Fibroblast of upper back skin (primary cell): ENCODE measurements around the gene OSMR.
"Not testable (repeated sequence)": the region's sequence is repeated elsewhere in the genome, so short reads cannot be mapped to it uniquely, and the experiment has no call there.

Source experiments
- DNase-seq: peaks from one replicate; pipeline ENCODE4 v3.0.0-alpha.2; 2013

Gene OSMR

DNA sequence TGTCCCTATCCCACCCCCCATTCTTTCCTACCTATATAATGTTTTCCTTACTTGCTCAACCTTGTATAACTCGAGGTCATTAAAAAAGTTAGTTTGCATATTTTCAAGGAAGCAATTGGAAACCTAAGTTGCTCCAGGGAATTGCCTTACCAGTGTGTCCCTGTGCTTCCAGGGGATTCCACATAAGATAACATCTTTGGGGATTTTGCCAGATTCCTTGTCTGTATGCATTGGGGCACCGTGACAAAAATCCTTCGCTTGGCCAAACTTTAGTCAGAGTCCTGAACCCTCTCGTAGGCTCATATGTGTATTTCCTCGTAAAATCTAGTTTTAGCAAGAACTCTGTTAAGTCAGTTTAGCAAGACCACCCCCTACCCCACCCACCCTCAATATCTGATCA lies 14.7 kb upstream of the OSMR start:
- no peak for DNase-seq

DNA sequence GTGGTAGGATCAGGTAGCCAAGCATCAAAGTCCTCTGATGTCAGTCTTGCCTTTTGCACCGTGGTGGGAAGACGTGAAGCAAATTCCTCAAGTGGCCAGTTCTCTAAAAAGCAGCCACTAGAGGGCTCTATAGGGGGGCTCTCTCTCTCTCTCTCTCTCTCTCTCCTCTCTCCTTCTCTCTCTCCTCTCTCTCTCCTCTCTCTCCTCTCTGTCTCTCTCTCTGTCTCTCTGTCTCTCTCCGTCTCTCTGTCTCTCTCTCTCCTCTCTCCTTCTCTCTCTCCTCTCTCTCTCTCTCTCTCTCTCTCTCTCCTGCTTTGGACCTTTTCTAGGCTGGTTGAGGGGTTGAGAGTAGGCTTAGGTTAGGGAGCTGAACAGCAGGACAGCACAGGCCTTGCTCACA lies 13.9 kb upstream of the OSMR start:
- DNase-seq: peak; percentile 58

DNA sequence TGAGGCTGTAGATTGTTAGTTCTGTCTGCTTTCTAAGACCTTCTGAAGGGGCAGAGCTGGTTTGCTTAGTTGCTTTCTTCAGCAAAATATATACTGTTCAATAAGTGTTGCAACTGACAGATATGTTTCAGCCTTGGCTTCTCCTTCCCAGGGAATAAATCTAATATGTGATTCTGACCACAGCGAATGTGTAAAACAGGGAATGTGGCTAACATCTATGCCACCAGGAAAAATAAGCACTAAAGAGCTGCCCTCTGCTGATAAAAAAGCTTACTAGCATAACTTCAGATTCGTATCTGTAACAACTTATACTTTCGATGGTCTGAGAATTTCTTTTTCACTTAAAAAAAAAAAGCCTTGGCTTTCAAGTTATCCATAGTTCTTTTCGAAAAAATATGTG lies 13.0 kb upstream of the OSMR start:
- no peak for DNase-seq

DNA sequence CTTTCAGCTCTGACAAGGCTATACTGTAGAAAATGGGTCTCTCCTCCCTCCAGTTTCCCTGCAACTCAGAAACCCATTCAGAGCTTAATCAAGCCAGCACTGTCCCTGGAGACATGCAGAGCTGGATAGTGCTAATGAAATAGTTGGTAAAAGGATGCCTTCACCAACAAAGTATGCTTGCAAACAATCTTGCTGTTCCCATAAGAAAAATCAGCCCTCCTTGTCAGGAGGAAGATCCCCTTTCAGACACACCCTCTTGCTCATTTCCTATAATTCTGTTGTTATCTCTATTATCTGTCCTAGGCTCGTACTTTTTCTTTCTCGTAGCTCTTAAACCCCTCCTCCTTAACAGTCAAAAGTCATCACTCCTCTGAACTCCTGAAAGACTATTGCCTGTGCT lies 9.9 kb upstream of the OSMR start:
- peak; percentile 42 for DNase-seq

DNA sequence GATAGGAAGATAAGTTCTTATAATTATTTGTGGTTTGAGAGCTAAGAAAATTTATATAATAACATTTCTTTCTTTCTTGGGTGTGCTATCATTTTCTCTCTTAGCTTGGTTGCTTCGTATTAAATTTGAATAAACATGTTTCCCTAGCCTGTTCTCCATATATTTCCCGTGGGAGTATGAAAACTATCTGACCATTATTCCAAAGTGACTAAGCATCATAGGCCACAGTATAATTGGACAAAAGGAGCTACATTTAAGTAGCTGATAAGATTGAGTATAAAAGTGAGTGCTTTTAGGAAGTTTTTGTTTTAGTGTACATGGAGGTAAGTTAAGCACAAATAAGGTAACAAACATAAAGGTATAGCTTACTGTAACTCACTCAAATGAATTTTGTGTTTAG lies 8.4 kb upstream of the OSMR start:
- no peak for DNase-seq

DNA sequence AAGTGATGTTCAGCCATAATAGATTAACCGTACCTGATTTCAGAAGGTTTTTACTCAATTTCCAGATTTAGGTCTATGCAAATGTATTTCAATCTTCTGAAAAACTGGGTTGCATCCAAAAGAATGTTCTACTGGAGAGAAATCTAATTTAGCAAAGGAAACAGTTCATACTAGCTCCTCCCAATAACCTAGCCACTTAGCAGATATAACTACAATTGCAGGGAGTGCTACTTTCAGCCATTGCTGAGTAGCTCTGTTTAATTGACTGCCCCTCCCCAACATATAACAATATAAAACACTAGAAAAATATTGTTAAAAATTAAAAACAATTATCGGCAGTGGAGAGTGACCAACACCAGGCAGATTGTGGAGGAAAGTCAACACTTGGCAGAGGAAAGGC lies 7.9 kb upstream of the OSMR start:
- no peak for DNase-seq

DNA sequence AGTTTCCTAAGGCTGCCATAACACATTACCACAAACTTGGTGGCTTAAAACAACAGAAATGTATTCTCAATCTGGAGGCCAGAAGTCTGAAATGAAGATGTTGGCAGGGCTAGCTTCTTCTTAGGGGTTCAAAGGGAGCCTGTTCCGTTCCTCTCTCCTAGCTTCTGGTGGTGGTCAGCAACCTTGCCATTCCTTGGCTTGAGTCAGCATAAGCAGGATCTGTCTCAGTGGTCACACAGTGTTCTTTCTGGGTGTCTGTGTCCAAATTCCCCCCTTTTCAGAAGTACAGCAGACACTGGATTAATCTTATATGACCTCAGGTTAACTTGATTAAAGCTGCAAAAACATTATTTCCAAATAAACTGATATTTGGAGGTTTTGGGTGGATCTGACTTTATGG lies 2.1 kb upstream of the OSMR start:
- no peak for DNase-seq

DNA sequence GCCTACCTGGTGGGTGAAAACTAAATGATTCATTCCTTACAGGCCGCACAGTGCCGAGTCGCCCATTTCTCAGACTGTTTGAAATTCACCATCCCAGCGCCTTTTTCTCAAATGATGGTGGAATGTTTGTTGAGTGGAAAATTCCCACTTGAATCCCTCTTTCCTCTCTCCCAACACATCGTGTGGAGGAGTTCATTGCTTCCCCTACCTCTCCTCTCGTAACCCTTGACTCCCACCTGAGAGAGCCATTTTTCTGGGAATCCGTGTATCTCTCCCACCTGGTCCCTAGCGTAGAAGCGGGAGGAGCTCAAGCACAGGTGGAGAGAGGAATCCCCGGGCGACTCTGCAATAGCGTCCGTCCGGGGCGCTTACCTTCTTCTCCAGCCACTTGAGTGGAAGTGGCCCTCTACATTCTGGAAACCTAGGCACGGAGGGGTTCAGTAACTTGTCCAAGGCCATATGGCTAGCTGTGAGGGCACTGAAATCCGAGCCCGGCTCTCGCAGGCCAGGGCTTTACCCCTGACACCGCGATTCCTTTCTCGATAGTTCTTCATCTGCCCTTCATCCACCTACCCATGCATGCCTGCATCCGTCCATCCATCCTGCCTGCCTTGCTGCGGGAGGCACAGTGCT lies 683 bp downstream of the OSMR start:
- no peak for DNase-seq

DNA sequence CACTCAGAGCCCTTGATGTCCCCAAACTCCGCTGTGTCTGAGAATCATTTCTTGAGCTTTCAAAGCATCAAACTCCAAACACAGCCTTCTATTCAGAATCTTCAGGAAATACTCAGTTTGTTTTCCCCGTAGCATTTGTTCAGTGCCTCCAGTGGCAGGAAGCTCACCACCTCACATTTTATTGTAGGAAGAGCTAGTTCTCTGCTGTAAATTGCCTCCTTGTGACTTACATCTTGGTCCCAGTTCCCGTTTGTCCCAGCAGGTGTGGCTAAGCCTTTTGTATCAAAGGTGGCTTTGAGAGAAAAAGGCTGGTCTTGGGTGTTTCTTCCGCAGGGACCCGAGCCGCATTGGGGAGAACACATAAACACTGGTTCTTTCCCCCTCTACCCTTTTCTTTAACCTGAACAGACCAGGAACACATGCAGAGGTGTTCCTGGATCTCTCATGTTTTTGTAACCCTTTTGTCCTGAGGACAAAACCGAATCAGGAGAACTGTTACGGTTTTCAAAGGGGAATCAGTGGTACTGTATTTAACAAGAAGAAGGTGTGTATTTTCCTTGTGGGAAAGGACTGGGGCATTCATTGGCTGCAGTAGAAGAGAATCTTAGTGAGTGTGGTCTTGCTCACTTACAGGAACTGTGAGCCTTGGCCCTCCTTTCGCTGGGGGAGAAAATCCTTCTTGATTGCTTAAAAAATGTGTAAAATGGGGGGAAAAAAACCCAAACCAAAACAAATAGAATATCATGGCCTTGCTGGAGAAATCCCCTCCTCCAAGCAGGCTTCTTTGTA lies 1.9 kb downstream of the OSMR start:
- peak; percentile 50 for DNase-seq

DNA sequence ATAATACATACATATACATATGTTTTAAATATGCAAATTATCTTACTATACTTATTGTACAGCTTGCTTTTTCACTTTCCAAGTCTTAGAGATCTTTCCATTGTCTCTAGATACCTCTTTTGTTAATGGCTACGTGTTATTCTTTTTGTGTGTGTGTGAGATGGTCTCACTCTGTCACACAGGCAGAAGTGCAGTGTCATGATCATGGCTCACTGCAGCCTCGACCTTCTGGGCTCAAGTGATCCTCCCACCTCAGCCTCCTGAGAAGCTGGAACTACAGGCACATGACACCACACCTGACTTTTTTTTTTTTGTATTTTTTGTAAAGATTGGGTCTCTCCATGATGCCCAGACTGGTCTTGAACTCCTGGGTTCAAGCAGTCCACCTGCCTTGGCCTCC lies 2.8 kb downstream of the OSMR start:
- DNase-seq: no peak

DNA sequence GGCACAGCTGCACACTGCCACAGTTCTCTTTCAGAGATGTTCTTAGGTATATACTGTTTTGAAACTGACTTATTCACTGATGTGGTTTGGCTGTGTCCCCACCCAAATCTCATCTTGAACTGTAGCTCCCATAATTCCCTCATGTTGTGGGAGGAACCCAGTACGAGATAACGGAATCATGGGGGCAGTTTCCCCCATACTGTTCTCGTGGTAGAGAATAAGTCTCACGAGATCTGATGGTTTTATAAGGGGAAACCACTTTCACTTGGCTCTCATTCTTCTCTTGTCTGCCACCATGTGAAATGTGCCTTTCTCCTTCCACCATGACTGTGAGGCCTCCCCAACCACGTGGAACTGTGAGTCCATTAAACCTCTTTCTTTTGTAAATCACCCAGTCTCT lies 5.8 kb downstream of the OSMR start:
- not testable (repeated sequence) for DNase-seq

DNA sequence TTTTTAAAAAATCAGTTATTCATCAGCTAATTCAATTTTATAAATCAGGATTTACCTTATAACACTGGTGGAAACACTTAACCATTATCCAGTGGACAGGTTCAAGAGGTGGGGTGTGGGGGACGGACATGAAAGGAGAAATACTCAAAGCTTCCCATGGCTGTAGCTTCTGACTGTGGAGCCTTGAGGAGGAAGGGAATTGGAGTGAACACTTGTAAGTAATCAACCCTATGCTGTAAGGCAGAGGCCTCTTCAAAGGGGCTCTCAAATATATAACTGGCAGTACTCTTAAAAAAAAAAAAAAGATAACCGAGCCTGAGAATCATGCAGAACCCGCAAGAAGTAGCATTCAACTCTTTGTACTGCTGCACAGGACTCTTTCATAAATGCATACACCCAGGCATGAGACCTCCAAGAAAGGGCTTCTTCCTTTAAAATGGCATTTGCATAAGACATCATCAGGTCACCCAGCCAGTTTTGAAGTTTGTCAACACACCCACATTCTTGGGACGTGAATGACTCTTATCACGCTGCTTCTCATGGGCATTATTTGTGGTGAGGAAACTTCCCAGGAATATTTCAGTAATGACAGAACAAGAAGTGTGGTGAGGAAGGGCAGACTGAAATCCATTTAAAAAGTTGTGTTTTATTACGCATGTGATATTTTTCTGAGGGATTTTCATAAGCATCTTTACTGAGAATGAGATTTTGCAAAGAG lies 8.1 kb downstream of the OSMR start:
- peak; percentile 87 for DNase-seq

DNA sequence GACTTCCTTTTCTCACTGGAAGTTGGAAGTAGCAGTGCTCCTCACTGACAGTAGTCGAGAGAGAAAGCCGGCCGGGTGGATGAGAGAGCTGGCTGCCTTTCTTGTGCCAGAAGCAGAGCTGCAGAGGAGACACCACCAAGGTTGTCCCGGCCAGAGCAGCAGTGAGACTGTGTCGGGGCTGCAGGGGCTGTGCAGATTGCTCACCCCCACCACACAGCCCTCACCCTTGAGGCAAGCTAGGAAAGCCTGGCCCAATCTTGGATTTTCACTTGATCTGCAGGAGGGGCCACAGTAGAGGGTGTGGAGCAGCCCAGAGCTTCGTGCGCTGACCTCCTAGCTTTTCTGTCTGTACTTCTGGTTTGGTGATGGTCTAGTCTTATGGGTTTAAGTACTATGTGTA lies 9.1 kb downstream of the OSMR start:
- no peak for DNase-seq

DNA sequence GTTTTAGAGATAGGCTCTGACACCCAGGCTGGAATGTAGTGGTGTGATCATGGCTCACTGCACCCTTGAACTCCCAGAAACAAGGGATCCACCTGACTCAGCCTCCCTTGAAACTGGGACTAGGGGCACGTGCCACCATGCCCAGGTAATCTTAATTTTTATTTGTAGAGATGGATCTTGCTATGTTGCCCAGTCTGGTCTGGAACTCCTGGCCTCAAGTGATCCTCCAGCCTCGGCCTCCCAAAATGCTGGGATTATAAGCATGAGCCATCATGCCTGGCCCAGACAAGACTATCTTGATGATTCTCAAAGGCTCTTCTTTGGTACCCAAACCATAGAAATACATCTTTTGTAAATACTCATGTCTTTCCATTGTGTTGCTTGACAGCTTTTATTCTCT lies 10.8 kb downstream of the OSMR start:
- no peak for DNase-seq

DNA sequence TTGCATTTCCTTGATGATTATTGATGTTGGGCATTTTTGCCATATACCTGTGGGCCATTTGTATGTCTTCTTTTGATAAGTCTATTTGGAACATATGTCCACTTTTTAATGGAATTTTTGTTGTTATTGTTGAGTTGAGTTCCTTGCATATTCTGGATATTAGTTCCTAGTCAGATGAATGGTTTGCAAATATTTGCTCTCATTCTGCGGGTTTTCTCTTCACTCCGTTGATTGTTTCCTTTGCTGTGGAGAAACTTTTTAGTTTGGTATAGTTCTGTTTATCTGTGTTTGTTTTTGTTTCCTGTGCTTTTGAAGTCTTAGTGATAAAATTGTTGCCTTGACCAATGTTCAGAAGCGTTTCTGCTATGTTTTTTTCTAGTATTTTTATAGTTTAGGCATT lies 13.0 kb downstream of the OSMR start:
- no peak for DNase-seq

DNA sequence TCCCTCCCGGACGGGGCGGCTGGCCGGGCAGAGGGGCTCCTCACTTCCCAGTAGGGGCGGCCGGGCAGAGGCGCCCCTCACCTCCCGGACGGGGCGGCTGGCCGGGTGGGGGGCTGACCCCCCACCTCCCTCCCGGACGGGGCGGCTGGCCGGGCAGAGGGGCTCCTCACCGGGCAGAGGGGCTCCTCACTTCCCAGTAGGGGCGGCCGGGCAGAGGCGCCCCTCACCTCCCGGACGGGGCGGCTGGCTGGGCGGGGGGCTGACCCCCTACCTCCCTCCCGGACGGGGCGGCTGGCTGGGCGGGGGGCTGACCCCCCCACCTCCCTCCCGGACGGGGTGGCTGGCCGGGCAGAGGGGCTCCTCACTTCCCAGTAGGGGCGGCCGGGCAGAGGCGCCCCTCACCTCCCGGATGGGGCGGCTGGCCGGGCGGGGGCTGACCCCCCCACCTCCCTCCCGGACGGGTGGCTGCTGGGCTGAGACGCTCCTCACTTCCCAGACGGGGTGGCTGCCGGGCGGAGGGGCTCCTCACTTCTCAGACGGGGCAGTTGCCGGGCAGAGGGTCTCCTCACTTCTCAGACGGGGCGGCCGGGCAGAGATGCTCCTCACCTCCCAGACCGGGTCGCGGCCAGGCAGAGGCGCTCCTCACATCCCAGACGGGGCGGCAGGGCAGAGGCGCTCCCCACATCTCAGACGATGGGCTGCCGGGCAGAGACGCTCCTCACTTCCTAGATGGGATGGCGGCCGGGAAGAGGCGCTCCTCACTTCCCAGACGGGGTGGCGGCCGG lies 16.4 kb downstream of the OSMR start:
- DNase-seq: not testable (repeated sequence)

DNA sequence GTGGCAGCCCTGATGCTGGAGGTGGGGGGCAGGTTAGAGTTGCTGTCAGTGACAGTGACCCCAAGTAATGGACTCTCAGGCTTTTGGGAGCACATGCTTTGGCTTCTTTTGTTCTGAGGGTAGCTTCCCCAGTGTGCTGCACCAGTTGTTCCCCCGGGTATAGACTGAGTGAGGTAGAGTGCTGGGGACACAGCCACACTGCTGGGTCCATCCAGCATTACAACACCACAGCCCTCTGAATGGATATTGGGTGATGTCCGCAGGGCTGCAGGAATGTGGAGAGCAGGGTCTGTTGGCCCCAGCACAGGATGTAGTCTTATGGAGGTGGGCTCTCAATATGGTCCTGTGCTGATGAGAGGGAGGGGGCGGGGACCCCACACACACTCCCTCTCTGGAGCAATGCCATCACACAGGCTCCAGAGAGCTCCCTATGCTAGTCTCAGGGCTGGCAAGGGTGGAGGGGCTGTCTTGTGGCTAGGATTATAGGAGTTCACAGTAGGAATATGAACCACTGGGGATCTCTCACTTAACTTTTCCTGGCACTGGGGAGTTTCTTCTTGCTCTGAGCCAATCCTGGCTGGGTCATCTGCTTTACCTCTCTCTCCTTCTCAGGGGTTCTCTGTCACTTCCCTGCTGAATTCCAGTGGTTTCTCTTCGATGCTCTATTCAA lies 20.7 kb downstream of the OSMR start:
- DNase-seq: no peak

DNA sequence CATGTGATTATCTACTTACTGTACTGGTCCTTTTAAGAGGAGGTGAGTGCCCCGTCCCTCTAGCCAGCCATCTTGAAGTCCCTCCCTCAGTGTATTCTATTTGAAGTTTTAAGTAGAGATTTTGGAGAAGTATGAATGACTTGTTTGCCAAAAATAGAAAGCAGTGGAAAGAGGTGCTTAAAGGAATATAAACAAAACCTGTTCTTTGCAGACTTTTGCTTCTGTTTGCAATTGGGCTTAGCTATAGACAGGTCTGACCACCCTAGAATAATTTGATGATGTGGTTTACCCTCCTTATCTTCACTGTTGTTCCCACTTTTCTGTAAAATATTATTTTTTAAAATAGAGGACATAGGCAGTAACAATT lies 21.2 kb downstream of the OSMR start:
- no peak for DNase-seq

DNA sequence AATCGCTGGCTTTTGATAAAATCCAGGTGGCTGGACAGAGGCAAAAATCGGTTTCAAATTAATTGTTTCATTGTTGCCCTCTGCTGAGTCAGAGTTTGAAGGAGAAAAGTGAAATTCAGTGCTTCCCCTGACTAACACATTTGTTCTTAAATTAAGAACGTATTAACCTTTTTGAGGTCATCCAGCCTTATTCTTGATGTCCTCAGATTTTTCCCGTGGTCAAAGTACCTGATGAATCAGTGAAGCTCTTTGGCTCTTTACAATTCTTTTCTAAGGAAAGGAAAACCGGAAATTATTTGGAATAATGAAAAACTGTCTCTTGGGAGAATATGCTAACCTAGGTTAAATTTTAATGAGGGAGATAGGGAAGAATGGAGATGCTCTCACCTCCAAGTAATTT lies 21.6 kb downstream of the OSMR start:
- DNase-seq: no peak

DNA sequence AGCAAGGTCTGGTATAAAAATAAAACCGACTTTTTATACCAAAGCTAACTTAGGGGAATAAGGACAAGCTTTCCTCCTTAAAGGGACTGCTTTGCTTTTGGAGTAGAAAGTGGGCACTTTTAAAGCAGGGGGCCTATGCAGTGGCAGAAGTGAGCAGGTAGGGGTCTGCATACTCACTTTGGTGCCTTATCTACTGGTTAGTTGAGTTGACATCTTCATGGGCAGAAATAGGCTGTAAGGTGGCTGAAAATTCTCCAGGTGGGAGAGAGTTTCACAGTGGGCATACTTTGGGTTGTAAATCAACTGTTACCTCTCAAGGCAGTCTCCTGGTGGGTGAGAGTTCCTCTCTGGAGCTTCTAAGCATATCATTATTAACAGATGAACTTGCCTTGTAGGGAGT lies 24.8 kb downstream of the OSMR start:
- no peak for DNase-seq

DNA sequence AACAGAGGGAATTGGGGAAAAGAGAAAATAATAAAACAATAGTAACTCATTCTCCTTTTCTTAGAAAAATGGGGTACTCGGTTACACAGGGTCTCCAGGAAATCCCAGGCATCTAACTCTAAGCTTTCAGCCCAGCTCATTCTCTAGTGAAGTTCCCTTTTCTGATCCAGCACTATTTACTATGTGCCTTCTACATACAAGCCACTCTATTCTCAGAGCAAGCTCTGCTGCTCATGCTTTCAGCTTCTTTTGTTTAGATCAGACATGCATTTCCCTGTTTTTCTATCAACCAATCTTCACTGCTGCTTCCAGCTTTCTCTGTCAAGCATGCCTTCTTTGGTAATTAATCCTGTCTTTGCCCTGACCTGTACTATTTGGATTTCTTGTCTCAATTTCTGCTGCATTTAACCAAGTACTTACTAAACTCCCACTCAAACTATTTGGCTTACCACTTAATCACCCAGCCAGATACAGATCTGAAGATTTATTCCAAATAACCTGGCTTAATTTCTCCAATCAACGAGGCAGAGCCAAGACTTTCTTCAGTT lies 25.3 kb downstream of the OSMR start:
- DNase-seq: no peak

DNA sequence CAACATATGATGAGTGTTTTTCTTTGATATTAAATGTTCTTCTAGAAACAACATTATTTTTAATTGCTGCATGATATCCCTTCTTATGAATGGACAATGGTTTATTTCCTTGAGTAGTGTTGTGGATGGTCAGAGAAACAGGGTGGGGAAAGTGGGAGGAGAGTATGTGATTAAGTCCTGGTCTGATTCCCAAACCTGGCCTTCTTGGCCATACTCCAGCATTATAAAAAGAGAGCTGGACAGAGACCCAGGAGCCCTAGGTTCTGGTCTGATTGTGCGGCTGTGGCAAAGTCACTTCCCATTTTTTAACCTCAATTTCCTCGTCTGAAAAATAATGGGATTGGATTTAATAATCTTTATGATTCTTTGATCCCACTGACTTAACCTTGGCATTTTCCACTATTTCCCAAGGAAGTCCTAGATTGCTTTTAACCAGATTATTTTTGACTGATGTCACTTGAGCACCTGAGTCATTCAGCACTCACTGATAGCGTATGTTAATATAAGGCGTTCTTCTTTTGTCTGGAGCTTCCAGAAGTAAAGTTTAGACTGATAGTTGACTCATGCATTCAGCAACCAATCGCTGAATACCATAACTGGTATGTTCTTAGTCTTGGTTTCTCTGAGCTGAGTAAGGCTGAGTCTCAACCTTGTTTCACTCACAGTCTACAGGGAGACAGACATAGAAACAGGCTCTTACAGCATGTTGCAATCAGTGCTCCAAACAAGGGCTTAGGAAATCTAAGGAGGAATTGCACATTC lies 26.2 kb downstream of the OSMR start:
- DNase-seq: peak; percentile 98
